GM21717 (cell line): ENCODE results near the gene WFIKKN2.
"Not testable (repeated sequence)": the region's sequence is repeated elsewhere in the genome, so short reads cannot be mapped to it uniquely, and the experiment has no call there.

Source experiments
- ATAC-seq: cut with Tn5 transposase; IDR thresholded peaks from one replicate; pipeline ENCODE4 v1.9.1; 2021; ENCODE audit warnings: mild to moderate bottlenecking, moderate library complexity; ENCODE audit not compliant: unreplicated experiment

Gene WFIKKN2

GRCh38 chr17:50871364-50871763, 36.0 kb downstream of the WFIKKN2 start:
- no peak for ATAC-seq

- ATAC-seq = no peak
Measured at GRCh38 chr17:50871898-50872297, 36.5 kb downstream of the WFIKKN2 start.

GRCh38 chr17:50872710-50873424, 37.5 kb downstream of the WFIKKN2 start:
- ATAC-seq = no peak

- no peak for ATAC-seq
Measured at GRCh38 chr17:50875074-50875473, 39.7 kb downstream of the WFIKKN2 start.

- ATAC-seq = not testable (repeated sequence)
Measured at GRCh38 chr17:50877042-50877441, 41.7 kb downstream of the WFIKKN2 start.

GRCh38 chr17:50877838-50878237, 42.5 kb downstream of the WFIKKN2 start:
- ATAC-seq = no peak

GRCh38 chr17:50879086-50879485, 43.7 kb downstream of the WFIKKN2 start:
- ATAC-seq = no peak

GRCh38 chr17:50881182-50881581, 45.8 kb downstream of the WFIKKN2 start:
- ATAC-seq = no peak

- ATAC-seq = no peak
Measured at GRCh38 chr17:50882851-50883250, 47.5 kb downstream of the WFIKKN2 start.

- no peak for ATAC-seq
Measured at GRCh38 chr17:50883850-50884438, 48.6 kb downstream of the WFIKKN2 start.

- ATAC-seq = no peak
Measured at GRCh38 chr17:50884439-50885311, 49.3 kb downstream of the WFIKKN2 start.

GRCh38 chr17:50887705-50888245, 52.4 kb downstream of the WFIKKN2 start:
- ATAC-seq = no peak

- ATAC-seq = no peak
Measured at GRCh38 chr17:50889528-50890118, 54.2 kb downstream of the WFIKKN2 start.

GRCh38 chr17:50890675-50891516, 55.5 kb downstream of the WFIKKN2 start:
- ATAC-seq = no peak

- ATAC-seq = no peak
Measured at GRCh38 chr17:50891577-50891989, 56.2 kb downstream of the WFIKKN2 start.
